GM20431 (cell line): Measurements from ENCODE around the gene LCP2.

Experiments used
- in situ Hi-C: fragments of 300-500 bp; cut with MseI, MboI; formaldehyde crosslinking; loops from one replicate; pipeline ENCODE4 v1.15.0; 2020; ENCODE audit warnings: low sequenced_read_pairs; ENCODE audit not compliant: unreplicated experiment

Gene LCP2

GRCh38 chr5:170300361-170301013 is 2.9 kb upstream of the LCP2 start:
- in situ Hi-C loops: no loop called here

DNA sequence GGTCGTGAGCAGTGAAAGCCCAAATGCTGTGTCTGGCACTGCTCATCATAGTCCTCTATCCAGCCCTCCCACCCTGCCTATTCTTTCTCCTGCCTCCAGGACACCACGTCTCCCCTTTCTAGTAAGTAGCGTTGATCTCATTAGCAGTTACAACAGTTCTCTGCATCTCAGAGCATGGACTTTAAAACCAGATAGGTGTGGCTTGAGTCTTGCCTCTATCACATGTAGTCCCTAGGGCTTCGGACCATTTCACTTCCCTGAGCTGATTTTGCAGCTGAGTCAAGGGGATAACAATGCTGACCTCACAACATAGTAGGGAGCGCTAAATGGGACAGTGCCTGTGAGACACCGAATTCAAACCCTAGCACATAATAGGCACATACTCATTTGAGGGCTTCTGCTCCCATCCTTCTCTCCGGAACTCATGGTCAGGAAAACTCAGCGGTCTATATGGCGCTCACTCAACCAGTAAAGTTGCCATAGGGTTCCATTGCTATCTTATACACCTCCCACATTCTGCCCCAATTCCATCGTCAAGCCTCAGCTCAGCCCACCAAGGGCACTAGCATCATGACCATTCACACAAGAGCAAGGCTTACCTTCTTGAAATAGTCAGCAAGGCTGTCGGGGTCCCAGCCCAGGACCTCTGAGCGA is 515 bp downstream of the LCP2 start:
- in situ Hi-C loops: no loop called here

- in situ Hi-C loops: no loop called here
These were observed 1.3 kb downstream of the LCP2 start for GRCh38 chr5:170296036-170296934.

DNA sequence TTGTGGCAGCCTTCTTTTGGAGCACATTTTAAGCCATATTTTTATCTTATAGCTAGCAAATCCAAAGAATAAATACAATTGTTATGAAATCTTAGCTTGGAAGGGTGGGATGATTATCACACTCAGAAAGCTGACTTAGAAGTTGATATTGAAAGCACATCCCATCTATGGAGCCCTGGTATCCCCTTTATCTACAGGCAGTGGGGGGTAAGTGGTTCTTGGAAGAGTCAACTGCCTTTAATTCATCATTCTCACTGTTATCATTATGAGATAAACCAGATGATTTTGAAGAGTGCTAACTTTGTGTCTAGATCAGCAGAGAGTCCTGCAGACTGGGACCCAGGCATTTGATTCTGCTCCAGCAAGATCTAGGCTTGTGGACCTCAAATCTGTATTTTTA is 3.0 kb downstream of the LCP2 start:
- in situ Hi-C loops: no loop called here

DNA sequence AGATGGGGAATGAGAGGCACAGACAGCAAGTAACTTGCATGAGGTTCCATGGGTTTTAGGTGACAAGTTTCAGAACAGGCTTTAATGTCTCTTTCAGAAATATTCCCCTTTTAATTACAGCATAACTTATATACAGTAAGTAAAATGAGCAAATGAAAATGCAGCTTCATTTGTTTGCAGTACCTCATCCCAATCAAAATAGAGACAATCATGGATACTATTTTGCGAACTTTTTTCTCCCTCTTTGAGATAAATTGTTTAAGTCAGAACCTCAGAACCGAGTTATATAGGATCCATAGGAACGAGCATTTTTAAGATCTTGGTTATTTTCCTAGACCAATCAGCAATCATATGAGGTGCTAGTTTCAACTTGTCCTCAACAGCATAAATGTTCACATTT is 3.5 kb downstream of the LCP2 start:
- in situ Hi-C loops: no loop called here

- in situ Hi-C loops: no loop called here
These were observed 4.3 kb downstream of the LCP2 start for GRCh38 chr5:170293273-170293672.

DNA sequence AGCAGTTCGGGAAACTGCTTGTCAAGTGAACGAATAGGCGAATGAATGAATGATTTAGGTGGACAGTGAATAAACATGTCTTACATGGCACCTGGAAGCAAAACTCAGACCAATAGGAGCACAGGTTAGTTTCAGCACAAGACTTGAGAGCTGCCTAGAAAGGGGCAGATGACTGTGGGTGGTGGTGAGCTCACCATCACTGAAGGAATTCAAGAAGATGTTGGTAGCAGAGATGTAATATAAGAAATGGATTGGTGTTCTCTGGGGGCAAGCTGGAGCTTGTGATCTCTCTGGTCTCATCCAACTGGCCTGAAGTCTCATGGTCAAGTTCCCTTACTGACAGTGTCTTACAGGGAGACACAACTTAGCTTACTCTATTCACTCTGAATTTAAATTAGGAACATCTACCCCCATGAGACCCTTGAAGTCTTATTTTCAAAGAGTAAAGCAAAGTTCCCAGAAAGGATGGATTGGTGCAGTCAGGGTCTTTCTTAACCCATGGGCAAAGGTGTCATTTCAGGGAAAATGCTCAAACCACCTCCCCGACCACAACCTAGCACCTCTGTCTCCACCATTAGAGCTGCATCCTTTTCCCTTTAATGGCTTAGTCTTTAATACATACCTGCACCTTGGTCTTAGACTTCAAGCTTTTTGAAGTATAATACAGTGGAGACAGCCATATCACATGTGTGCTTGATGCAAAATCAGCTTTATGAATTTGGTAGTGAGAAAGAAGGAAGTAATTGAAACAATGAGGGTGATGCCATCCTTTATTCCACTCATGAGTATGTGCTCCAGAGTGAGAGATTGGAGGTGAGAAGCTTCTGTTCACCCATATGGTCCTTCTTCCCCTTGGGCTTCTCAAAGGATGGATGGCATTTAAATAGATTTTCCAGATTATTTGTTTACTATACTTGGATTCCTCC is 5.1 kb downstream of the LCP2 start:
- in situ Hi-C loops: no loop called here

DNA sequence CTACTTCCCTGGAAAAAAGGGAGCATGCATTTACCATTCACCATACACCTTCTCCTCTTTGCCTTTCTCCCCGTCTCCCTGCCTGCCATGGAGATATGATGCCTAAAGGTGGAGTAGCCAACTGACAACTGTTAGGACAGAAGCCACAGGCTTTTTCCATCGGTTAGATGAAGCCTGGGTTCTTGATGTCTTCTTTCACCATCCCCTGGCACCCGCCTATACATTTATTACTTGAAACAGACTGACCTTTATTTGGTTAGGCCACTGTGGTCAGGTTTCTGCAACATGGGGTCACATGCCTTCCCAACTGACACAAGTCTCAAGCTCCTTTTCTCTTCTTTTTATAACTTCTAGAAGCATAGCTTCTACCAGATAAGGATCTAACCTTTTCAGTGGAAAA is 7.1 kb downstream of the LCP2 start:
- in situ Hi-C loops: no loop called here

DNA sequence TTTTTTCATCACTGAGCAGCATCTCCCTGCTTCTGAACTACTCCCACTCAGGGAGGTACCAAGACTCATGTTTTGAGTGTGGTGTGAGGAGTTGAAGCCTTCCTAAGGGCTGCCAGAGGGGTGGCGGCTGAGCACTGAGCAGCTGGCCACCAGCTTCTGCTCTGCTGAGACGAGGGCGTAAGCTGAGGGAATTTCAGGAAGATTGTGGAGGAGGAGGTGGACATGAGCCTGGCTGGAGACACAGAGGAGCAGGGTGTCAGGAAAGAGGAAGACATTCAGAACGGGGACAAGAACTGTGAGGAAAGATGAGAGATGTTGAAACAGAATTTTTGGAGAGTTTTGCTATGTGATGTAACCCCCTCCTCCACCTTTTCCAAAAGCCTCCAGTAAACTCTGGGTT is 7.8 kb downstream of the LCP2 start:
- in situ Hi-C loops: no loop called here

DNA sequence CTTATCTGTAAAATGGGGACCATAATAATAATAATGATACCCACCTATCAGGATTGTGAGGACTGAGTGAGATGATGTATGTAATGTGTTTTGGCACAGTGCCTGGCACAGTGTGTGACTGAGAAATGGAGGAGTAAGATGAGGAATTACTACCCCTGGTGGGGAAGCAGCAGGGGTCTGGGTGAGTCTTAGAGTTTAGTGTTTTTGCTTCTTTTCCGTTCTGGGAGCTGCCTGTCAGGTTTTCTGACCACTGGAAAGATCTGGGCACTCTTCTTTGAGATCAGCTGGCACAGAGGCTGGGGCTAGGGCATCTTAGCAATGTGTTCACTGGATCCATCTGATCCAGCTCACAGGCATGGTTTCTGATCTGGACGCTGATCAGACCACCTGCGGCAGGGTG is 8.5 kb downstream of the LCP2 start:
- in situ Hi-C loops: no loop called here

GRCh38 chr5:170288551-170288950 is 9.0 kb downstream of the LCP2 start:
- in situ Hi-C loops: no loop called here

DNA sequence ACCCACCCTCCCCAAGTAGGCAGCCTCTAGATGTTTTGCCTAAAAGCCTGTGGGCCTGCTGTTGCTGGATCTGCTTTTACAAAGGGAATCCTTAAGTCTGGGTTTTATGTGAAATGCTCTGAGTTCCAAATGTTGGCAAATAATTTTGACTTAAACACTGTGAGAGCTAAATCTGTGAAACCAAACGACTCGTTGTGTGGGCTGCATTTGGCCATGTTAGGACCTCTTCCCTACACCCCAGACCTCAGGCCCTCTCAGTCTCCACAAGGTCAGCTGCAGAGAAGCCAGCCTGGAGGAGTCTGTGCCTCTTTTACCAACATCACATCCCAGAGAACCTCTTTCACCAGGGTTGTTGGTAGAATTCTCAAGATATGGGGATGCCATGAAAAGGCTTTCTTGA is 9.4 kb downstream of the LCP2 start:
- in situ Hi-C loops: no loop called here

DNA sequence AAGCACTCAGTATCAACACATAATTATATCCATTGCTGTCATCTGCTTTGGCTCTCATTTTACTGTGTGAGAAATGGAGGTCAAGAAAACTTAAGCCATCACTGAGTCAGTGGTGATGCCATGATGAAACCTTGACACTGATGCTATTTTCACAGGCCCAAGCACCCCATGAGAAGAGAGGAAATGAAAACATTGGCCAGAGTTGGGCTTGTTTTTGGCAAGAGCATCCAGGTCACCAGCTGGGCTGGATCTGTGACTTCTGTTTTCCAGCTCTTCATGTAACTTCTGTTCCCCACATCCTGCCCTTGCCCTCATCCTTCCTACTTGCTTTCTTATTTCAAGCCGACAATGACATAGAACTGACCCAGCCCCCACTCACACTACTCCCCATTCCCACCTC is 10.0 kb downstream of the LCP2 start:
- in situ Hi-C loops: no loop called here

GRCh38 chr5:170286386-170286925 is 11.1 kb downstream of the LCP2 start:
- in situ Hi-C loops: no loop called here

GRCh38 chr5:170285181-170285580 is 12.4 kb downstream of the LCP2 start:
- in situ Hi-C loops: no loop called here

- in situ Hi-C loops: no loop called here
These were observed 13.3 kb downstream of the LCP2 start for GRCh38 chr5:170284231-170284630.

DNA sequence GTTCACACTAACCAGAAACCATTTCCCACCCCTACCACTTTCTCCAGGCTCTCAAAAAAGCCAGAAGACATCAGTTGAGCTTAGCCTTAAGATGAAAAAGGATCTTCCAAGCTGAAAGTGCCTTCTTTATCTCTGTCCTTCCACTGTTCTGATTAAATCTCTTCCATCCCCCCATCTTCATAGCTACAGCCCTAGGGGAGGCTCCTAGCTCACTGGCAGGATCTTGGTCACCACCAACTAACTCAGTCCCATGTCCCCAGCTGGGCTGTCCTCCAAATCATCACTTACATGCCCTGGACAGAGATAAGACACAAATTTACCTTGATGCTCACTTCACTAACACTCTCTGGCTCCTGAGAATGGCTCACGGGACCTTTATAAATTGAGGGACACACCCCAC is 14.3 kb downstream of the LCP2 start:
- in situ Hi-C loops: no loop called here

GRCh38 chr5:170280011-170280493 is 17.5 kb downstream of the LCP2 start:
- in situ Hi-C loops: no loop called here

DNA sequence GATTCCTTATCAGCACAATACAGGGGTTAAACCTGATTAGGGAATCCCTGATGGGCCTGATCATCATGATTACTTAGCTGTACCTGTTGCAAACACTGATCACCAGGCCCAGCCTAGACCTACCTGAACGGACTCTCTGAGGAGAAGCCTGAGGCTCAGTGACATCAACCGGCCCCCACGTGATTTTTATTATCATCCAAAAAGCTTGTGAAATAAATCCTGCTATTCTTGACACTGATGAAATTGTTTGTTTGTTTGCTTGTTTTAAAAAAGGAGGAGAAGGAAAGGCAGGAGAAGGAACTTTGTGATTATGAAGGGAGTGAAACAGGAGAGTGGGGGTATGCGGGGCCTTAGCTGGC is 18.1 kb downstream of the LCP2 start:
- in situ Hi-C loops: no loop called here
